H1 (cell line): ENCODE measurements around the gene PSMB9. TPM values are rescaled to one million over a fixed set of nuclear protein-coding genes. Genes with fewer than 3 reads are reported as not detected.
A peak's percentile ranks its signal among the peaks of the same experiment; 100 is the strongest.

Experiments
- CTCF ChIA-PET: fragments of 300-600 bp; sonication (Branson Sonifier 250); formaldehyde crosslinking; loops from one replicate; lab custom pipeline; 2021; ENCODE audit not compliant: partially characterized antibody; lab: Charles Lee
- POLR2A ChIA-PET: fragments of 300-600 bp; sonication (Branson Sonifier 250); formaldehyde crosslinking; loops from one replicate; lab custom pipeline; 2021; ENCODE audit warnings: inconsistent platforms; ENCODE audit not compliant: partially characterized antibody; lab: Charles Lee
- DNase-seq, 2 experiments: peaks; one replicate each; pipeline versions ENCODE4 v3.0.0 to v3.0.0-alpha.2; 2010 to 2022; ENCODE audit warnings: low spot score in 2 of 2, low read depth in 1 of 2, mixed read lengths in 1 of 2
- FAIRE-seq: peaks from 2 replicates; lab custom pipeline; 2011; peaks lifted over from hg19 to GRCh38; lab: Jason Lieb, UNC
- H2AFZ ChIP-seq: 2 replicates; pipeline ENCODE4 v1.8.1; 2012; ENCODE audit warnings: low read length, inconsistent platforms
- H2AK5ac ChIP-seq: 2 replicates; pipeline ENCODE4 v1.6.1; 2013; ENCODE audit warnings: low read depth, low read length
- H2BK120ac ChIP-seq: replicated peaks from 2 replicates; pipeline ENCODE3; 2013; ENCODE audit warnings: low read depth, low read length, inconsistent platforms
- H2BK12ac ChIP-seq: 2 replicates; pipeline ENCODE4 v1.6.1; 2013; ENCODE audit warnings: low read depth, low read length
- H2BK15ac ChIP-seq: 2 replicates; pipeline ENCODE4 v1.6.1; 2013; ENCODE audit warnings: low read length
- H2BK20ac ChIP-seq: 2 replicates; pipeline ENCODE4 v1.6.1; 2013; ENCODE audit warnings: low read length
- H2BK5ac ChIP-seq: 2 replicates; pipeline ENCODE4 v1.6.1; 2013; ENCODE audit warnings: low read depth, low read length
- H3K14ac ChIP-seq: 2 replicates; pipeline ENCODE4 v1.6.1; 2013; ENCODE audit warnings: inconsistent platforms; ENCODE audit not compliant: insufficient read length
- H3K18ac ChIP-seq: 2 replicates; pipeline ENCODE4 v1.6.1; 2013; ENCODE audit warnings: low read length; ENCODE audit errors: extremely low read depth
- H3K23ac ChIP-seq: 2 replicates; pipeline ENCODE4 v1.6.1; 2013; ENCODE audit warnings: inconsistent platforms; ENCODE audit not compliant: insufficient read length
- H3K23me2 ChIP-seq: 2 replicates; pipeline ENCODE4 v1.6.1; 2013; ENCODE audit warnings: low read depth, low read length
- H3K27ac ChIP-seq: 2 replicates; pipeline ENCODE4 v1.6.1; 2011; ENCODE audit warnings: low read depth, low read length, inconsistent platforms
- H3K27me3 ChIP-seq, 4 experiments: replicated peaks in 1 of 4; 1 replicate in 1 of 4; 2 replicates in 3 of 4; pipeline versions ENCODE4 v1.6.1 to v1.8.1; 2011 to 2013; ENCODE audit warnings: low read length in 3 of 4, mild to moderate bottlenecking in 3 of 4, inconsistent platforms in 2 of 4, mixed read lengths in 2 of 4, moderate library complexity in 1 of 4; ENCODE audit not compliant: control insufficient read depth in 3 of 4, insufficient read depth in 3 of 4; ENCODE audit errors: extremely low read depth in 1 of 4
- H3K36me3 ChIP-seq, 4 experiments: 2 replicates each; pipeline versions ENCODE4 v1.6.1 to v1.8.1; 2011 to 2013; ENCODE audit warnings: mild to moderate bottlenecking in 4 of 4, low read length in 3 of 4, moderate library complexity in 2 of 4, control low read depth in 1 of 4, inconsistent platforms in 1 of 4; ENCODE audit not compliant: insufficient read depth in 4 of 4, control insufficient read depth in 2 of 4
- H3K4ac ChIP-seq: replicated peaks from 2 replicates; pipeline ENCODE3; 2013; ENCODE audit warnings: low read length, low read depth, mixed read lengths, inconsistent platforms; ENCODE audit not compliant: insufficient read length
- H3K4me1 ChIP-seq, 4 experiments: replicated peaks in 1 of 4; 1 replicate in 1 of 4; 2 replicates in 3 of 4; pipeline versions ENCODE4 v1.6.1 to v1.8.1; 2011 to 2013; ENCODE audit warnings: low read length in 3 of 4, inconsistent platforms in 2 of 4, mixed read lengths in 1 of 4; ENCODE audit not compliant: insufficient read depth in 4 of 4, control insufficient read depth in 3 of 4
- H3K4me2 ChIP-seq, 2 experiments: 2 replicates each; pipeline versions ENCODE4 v1.6.1 to v1.8.1; 2011 to 2013; ENCODE audit warnings: low read depth in 2 of 2, low read length in 2 of 2, control low read depth in 1 of 2, inconsistent platforms in 1 of 2, mild to moderate bottlenecking in 1 of 2; ENCODE audit not compliant: insufficient read depth in 1 of 2
- H3K4me3 ChIP-seq, 4 experiments: fragments of 200-600, 300-600 bp in 1 of 4; sonication (generic), shearing (Covaris generic), sonication (Bioruptor Twin) in 1 of 4; 2 replicates each; pipeline versions ENCODE4 v1.5.1 to v1.8.1; 2011 to 2016; ENCODE audit warnings: low read length in 4 of 4, low read depth in 3 of 4, control low read depth in 2 of 4, inconsistent platforms in 2 of 4, mild to moderate bottlenecking in 2 of 4, mixed read lengths in 1 of 4, moderate library complexity in 1 of 4; ENCODE audit not compliant: insufficient read depth in 2 of 4; ENCODE audit errors: extremely low read depth in 1 of 4
- H3K56ac ChIP-seq: replicated peaks from 2 replicates; pipeline ENCODE3; 2013; ENCODE audit warnings: low read depth, mild to moderate bottlenecking, mixed read lengths, low read length, inconsistent platforms; ENCODE audit not compliant: insufficient read length
- H3K79me1 ChIP-seq: 2 replicates; pipeline ENCODE4 v1.6.1; 2013; ENCODE audit warnings: low read depth, low read length, control low read depth
- H3K79me2 ChIP-seq, 2 experiments: 2 replicates each; pipeline versions ENCODE4 v1.6.1 to v1.8.1; 2012 to 2013; ENCODE audit warnings: low read length in 2 of 2, mild to moderate bottlenecking in 2 of 2, inconsistent platforms in 1 of 2; ENCODE audit not compliant: insufficient read depth in 2 of 2, control insufficient read depth in 1 of 2
- H3K9ac ChIP-seq, 4 experiments: replicated peaks in 1 of 4; 1 replicate in 1 of 4; 2 replicates in 3 of 4; pipeline versions ENCODE4 v1.6.1 to v1.8.1; 2011 to 2013; ENCODE audit warnings: low read depth in 3 of 4, low read length in 3 of 4, control low read depth in 2 of 4, mild to moderate bottlenecking in 2 of 4, moderate library complexity in 2 of 4, inconsistent platforms in 1 of 4; ENCODE audit errors: extremely low read depth in 1 of 4
- H3K9me3 ChIP-seq, 2 experiments: 2 replicates each; pipeline versions ENCODE4 v1.6.1 to v1.8.1; 2012 to 2013; ENCODE audit warnings: mild to moderate bottlenecking in 2 of 2, moderate library complexity in 2 of 2, control low read depth in 1 of 2, inconsistent platforms in 1 of 2, low read depth in 1 of 2, low read length in 1 of 2, mixed read lengths in 1 of 2; ENCODE audit not compliant: insufficient read depth in 2 of 2
- H4K20me1 ChIP-seq, 2 experiments: replicated peaks in 1 of 2; 2 replicates each; pipeline versions ENCODE3 to v1.8.1; 2011 to 2013; ENCODE audit warnings: inconsistent platforms in 2 of 2, low read length in 2 of 2, mild to moderate bottlenecking in 1 of 2; ENCODE audit not compliant: insufficient read depth in 2 of 2, control insufficient read depth in 1 of 2
- H4K5ac ChIP-seq: 2 replicates; pipeline ENCODE4 v1.6.1; 2013; ENCODE audit warnings: low read length, low read depth, mixed read lengths, inconsistent platforms; ENCODE audit not compliant: insufficient read length
- H4K8ac ChIP-seq: 2 replicates; pipeline ENCODE4 v1.8.0; 2013; ENCODE audit warnings: mild to moderate bottlenecking, moderate library complexity, low read length, inconsistent platforms; ENCODE audit not compliant: insufficient read depth; ENCODE audit errors: extremely low read depth
- H4K91ac ChIP-seq: replicated peaks from 2 replicates; pipeline ENCODE3; 2013; ENCODE audit warnings: low read length, mixed read lengths, inconsistent platforms; ENCODE audit not compliant: insufficient read length
- WGBS, 2 experiments: shearing (Covaris generic) in 1 of 2; methylation state at CpG; one replicate each; pipeline versions ENCODE4 v1.1.6 to v1.1.7; 2013 to 2015; ENCODE audit warnings: low lambda C conversion rate in 2 of 2, mixed read lengths in 2 of 2, inconsistent platforms in 1 of 2, low coverage in 1 of 2, missing lambda C conversion rate in 1 of 2; ENCODE audit not compliant: insufficient replicate concordance in 2 of 2, insufficient coverage in 1 of 2, insufficient read length in 1 of 2; ENCODE audit errors: extremely low coverage in 1 of 2, missing lambda C conversion rate in 1 of 2; 5-methylcytosine and 5-hydroxymethylcytosine counted together
- polyA plus RNA-seq, 7 experiments: library from polyadenylated mRNA; depleted of rRNA in 3 of 7; stranded (reverse) in 5 of 7; unstranded in 2 of 7; fragments of >200 nt in 5 of 7; fragments of 200-250 nt in 2 of 7; gene quantifications; 1 replicate in 5 of 7; 2 replicates in 1 of 7; 4 replicates in 1 of 7; pipeline versions ENCODE4 v1.2.1 to v1.2.3, GENCODE V29; 2011 to 2013; ENCODE audit warnings: missing spikeins in 2 of 7, mixed read lengths in 2 of 7
- total RNA-seq: library from RNA; stranded (reverse); fragmentation: NEBNext Ultra II Directional; extraction: Animal tissue kit (Norgen Biotek cat#: 25700); gene quantifications from 2 replicates; pipeline ENCODE4 v1.2.1, GENCODE V29; 2021

PSMB9 gene
- total and polyA plus RNA-seq, 2 of the 8 experiments (the other 6 are each of a cell fraction or from before 2014, with no cell fraction given) = 4.5 to 22.8 TPM

DNA sequence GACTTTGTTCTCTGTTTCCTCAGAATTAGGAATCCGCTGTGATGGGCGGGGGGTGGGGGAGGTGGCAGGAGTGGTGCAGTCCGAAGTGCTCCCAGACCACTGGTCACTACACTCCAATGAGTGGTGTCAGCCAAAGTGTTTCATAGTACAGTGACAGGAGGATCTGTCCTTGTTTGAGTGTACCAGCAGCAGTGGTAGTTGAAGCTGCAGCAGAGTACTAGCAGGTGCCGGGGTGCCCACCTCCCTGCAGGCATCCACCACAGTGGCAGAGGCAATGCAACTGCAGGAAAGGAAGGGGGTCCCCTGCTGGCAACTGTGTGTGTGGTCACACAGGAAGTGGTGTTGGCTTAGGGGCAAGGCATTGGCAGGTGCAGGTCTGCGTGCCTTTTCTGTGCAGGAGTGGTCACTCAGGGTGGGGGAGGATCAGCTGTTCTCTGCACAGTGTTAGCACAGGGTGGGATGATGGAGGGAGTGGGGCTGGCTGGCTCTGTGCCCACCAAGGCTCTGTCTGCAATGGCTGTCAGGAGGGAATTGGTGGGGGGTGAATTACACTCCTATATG lies 46.9 kb upstream of the PSMB9 start:
- no peaks in the 10 kb centered on the region for H3K27me3 ChIP-seq
- CTCF ChIA-PET = interaction anchor here (0.6 to 2.8 kb wide), 7 partner anchors 9 to 51 kb away, joined by 3 to 13 read pairs (median 4); partner anchors contain the start of genes PSMB9, TAP1 and TAP2
- FAIRE-seq = no peak

More for the DNA sequence above, 46.9 kb upstream of the PSMB9 start:
- 83% methylated on average over 4 of the region's 5 CpGs; no CpG with 5 or more reads in 1 of the 2 experiments for WGBS, 2 experiments
- Histone ChIP-seq H3K9me3 (no peaks in the 10 kb centered on the region), H2AK5ac (no peak overlapping the region), H3K79me1 (no peaks in the 10 kb centered on the region), H4K91ac (no peak overlapping the region), H3K18ac (no peak overlapping the region), H2AFZ (no peak overlapping the region), H2BK5ac (no peak overlapping the region), H3K56ac (no peak overlapping the region), H3K4me2 (no peak overlapping the region), H3K23ac (no peak overlapping the region), H3K79me2 (no peaks in the 10 kb centered on the region), H3K14ac (no peak overlapping the region), H4K20me1 (no peaks in the 10 kb centered on the region), H3K36me3 (no peaks in the 10 kb centered on the region), H2BK120ac (no peak overlapping the region), H4K5ac (no peak overlapping the region), H3K4ac (no peak overlapping the region), H2BK15ac (peak overlapping the region; percentile 88; the same call in 1 of the 2 replicates), H2BK12ac (no peak overlapping the region), H3K27ac (no peak overlapping the region), H3K4me1 (peaks cover 0 to 3% (median 0%) of the 10 kb centered on the region in 4 experiments; a peak in 1 of 7 replicates), H2BK20ac (no peak overlapping the region), H3K23me2 (no peaks in the 10 kb centered on the region), H3K4me3 (no peak overlapping the region), H3K9ac (no peak overlapping the region), H4K8ac (peak overlapping the region; percentile 14; the same call in 1 of the 2 replicates)
- no peak for DNase-seq
- POLR2A ChIA-PET = no interaction called here
